ENCODE measurements around the gene TCP11L2.

- TF ChIP-seq, protein P1, sequence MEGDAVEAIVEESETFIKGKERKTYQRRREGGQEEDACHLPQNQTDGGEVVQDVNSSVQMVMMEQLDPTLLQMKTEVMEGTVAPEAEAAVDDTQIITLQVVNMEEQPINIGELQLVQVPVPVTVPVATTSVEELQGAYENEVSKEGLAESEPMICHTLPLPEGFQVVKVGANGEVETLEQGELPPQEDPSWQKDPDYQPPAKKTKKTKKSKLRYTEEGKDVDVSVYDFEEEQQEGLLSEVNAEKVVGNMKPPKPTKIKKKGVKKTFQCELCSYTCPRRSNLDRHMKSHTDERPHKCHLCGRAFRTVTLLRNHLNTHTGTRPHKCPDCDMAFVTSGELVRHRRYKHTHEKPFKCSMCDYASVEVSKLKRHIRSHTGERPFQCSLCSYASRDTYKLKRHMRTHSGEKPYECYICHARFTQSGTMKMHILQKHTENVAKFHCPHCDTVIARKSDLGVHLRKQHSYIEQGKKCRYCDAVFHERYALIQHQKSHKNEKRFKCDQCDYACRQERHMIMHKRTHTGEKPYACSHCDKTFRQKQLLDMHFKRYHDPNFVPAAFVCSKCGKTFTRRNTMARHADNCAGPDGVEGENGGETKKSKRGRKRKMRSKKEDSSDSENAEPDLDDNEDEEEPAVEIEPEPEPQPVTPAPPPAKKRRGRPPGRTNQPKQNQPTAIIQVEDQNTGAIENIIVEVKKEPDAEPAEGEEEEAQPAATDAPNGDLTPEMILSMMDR (IDR thresholded peaks at IDR 0.05; ENCODE audit: control extremely low read depth in 1 of 3, insufficient read depth in 1 of 3, low read depth in 1 of 3, low read length in 3 of 3): no peak
- TF ChIP-seq EGR1 (IDR thresholded peaks at IDR 0.05; ENCODE audit: borderline replicate concordance, low read depth, low read length): no peak
- TF ChIP-seq SP2 (IDR thresholded peaks at IDR 0.05; ENCODE audit: low read length): no peak
- TF ChIP-seq, protein P2, sequence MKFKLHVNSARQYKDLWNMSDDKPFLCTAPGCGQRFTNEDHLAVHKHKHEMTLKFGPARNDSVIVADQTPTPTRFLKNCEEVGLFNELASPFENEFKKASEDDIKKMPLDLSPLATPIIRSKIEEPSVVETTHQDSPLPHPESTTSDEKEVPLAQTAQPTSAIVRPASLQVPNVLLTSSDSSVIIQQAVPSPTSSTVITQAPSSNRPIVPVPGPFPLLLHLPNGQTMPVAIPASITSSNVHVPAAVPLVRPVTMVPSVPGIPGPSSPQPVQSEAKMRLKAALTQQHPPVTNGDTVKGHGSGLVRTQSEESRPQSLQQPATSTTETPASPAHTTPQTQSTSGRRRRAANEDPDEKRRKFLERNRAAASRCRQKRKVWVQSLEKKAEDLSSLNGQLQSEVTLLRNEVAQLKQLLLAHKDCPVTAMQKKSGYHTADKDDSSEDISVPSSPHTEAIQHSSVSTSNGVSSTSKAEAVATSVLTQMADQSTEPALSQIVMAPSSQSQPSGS (IDR thresholded peaks at IDR 0.05; ENCODE audit: low read length): no peak
- no peak for TF ChIP-seq SIN3A (conservative IDR thresholded peaks at IDR 0.05 in 1 of 2, IDR thresholded peaks at IDR 0.05 in 1 of 2; ENCODE audit: low read depth in 1 of 2, low read length in 2 of 2)
- TF ChIP-seq, protein P3, sequence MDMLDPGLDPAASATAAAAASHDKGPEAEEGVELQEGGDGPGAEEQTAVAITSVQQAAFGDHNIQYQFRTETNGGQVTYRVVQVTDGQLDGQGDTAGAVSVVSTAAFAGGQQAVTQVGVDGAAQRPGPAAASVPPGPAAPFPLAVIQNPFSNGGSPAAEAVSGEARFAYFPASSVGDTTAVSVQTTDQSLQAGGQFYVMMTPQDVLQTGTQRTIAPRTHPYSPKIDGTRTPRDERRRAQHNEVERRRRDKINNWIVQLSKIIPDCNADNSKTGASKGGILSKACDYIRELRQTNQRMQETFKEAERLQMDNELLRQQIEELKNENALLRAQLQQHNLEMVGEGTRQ (IDR thresholded peaks at IDR 0.05; ENCODE audit: low read length): no peak
- TF ChIP-seq FOSL1 (IDR thresholded peaks at IDR 0.05; ENCODE audit: insufficient read depth, low read depth, low read length): no peak
- TF ChIP-seq ZNF274 (IDR thresholded peaks at IDR 0.05; ENCODE audit: borderline replicate concordance, extremely low read depth, low read length): no peak
- TF ChIP-seq TAF7 (optimal IDR thresholded peaks at IDR 0.05; ENCODE audit: borderline replicate concordance, low read depth, low read length): no peak
- no peak for TF ChIP-seq CEBPB (IDR thresholded peaks at IDR 0.05; ENCODE audit: low read depth, low read length)
- TF ChIP-seq POLR2A (IDR thresholded peaks at IDR 0.05; ENCODE audit: control extremely low read depth in 1 of 2, low read depth in 2 of 2, low read length in 2 of 2): no peak
These were observed 40.6 kb downstream of the TCP11L2 start for GRCh38 chr12:106343214-106343528.
